GM18520 (cell line): ENCODE results near the gene ELMO1.

Source experiments
- ATAC-seq: cut with Tn5 transposase; IDR thresholded peaks from one replicate; pipeline ENCODE4 v1.9.1; 2021; ENCODE audit not compliant: unreplicated experiment

The ELMO1 gene

DNA sequence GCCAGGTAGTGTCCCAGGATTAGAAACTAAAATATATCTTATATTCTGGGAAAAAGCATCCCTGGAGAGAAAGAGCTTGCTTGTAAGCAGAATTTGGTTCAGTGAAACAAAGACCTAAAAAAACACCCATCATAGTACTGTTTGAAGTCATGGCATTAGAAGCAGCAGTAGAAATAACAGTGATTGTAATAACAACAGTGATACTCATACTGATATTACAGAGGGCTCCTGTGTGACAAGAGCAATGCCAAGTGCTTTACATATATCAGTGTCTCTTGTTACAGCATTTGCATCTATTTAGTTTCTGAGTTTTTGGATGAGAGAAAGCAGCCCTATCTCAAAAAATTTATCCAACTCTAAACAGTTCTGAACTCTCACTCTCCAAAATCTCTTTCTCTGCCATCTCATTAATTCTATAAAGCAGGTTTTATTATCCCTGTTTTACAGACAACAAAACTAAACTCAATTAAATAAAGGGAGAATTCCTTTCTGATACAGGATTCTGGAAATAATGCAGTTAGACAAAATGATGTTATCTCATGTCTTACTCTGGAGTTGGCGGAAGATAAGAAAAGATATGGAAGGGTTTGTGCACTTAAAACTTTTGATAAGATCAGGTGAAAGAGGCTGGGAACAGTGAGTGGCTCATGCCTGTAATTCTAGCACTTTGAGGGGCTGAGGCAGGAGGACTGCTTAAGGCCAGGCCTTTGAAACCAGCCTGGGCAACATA, 577.9 kb downstream of the ELMO1 start:
- ATAC-seq, result no peak

DNA sequence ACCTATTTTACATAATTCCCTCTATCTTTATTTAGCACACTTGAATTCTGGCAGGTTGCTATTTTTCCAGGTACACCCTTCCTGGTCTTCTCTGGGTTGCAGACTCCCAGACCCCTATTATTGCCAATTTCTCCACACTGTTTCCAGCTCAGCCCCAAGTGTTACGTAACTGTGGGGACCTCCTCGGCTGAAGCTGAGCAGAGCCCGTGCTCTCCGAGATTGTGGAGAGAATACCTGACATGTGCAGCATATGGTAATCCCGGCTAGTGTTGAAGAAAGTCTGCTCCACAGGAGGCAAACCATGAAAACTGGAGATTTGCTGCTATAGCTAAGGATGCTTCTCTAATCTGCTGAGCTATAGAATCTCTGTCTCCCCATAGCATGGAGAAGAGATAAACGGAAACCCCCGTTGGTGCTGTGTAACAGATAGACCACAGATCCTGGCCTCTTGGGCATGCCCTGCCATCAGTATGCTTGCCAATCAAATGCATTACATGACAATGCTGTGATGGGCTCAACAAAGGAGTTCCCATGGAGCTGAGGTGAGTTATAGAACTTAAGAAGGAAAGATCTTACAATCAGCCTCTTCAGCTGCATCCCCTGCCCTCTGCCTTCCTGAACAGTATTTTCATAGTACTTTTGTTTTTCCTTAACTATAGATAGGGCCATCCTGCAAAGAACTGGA, 579.8 kb downstream of the ELMO1 start:
- no peak for ATAC-seq

DNA sequence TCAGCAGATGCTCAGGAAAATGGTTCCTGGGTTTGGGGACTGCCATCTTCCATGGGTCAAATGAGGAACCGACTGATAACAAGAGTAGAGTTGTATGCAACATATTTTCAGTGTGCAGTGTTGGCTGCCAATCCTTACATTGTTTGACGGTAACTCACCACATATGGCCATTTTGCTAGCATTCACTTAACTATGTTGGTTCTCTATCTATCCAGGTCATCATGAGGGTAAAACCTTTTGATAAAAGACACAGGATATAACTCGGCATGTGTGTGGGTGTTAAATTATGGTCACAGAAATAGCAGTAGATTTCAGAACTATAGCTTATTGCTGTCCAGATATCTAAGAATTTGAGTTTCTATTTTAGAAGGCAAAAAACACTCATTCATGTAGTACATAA, 583.6 kb downstream of the ELMO1 start:
- no peak for ATAC-seq

DNA sequence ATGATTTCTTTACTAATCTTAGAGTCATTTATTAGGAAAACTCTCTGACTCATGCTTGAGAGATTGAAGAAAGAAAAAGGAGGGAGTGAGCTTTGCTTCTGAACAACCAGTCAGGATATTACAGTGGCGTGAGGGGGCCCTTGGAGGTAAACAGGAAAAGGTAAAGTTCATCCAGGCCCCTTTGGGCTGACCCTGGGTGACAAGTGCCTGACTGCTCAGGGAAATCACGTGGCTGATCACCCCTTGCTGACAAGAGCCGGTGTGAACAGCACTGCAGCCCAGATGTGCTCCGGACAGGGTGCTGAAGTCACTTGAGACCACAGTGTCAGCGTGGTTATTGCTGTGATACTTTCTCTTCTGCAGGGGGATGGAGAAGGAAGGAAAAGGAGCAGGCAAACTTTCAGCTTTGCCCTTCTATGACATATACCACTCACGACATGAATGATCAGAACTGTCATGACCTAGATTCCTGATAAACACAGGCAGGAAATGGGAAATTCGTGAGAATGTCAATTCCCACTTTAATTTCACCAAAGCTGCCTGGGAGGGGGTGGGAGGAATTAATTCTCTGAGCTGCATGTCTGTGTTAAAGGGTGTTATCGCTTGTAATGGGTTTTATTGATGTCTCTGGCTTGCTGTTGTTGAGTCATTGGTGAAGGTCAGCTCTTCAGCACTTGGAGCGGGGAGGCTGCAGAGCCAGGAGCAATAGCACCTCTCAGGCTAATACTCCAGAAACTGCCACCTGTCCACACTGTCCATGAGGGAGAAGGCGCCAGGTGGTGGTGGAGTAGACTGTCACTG, 584.6 kb downstream of the ELMO1 start:
- no peak for ATAC-seq

DNA sequence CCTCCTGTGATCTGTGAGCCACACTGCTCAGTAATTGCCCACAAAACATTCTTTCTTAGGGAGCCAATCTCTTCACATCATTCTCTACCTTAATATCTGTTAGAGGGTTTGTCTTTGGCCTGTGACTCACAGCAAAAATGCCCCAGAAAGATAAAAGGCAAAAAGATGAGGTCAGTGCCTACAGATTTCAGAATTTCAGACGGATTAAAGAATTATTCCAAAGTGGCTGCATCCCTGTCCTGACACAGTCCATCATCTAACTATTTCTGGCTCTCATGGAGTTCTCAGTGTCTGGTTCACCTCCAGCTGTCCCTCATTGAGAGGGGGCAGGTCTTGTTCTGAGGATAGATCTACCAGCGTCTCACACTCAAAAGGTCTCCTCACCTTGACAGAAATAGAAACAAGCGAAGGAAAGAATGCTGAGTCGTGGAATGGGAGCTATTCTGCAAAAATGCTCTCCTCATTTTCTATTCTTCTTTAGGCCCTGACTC, 585.8 kb downstream of the ELMO1 start:
- no peak for ATAC-seq

DNA sequence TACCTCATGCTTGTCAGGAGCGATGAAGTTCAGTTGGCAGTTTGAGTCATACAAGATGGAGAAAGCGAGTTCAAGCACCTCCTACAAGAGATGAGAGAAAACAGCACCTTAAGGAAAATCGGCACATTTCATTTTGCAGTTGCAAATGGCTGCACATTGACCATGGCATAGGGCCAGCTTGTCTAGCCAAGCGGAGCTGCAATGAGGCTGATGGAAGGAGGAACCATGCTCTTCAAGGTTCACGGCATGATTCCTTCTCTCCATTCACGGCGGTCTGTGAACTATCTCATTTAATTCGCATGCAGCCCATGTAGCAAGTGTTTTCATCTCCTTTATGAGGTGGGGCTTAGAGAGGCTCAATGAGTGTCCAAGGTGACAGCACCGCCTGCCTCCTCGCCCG, 587.0 kb downstream of the ELMO1 start:
- ATAC-seq, result no peak

DNA sequence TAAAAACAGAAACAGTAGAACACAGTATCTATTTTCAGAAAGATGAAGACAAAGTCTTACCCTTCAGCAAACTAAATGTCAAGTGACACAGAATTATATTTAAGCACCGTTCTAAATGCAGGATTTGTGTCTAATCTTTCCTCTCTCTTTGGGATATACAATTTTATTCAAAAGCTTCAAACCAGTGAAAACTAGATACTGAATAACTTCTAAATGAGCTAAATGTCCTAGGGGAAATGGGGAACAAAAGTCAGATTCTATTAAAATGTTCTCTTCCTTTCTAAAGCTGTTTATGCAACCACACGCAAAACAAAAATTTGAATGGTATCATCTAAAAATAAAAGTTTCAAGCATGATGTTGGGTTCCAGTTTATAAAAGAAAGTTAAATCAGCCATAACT, 588.0 kb downstream of the ELMO1 start:
- ATAC-seq, result no peak

DNA sequence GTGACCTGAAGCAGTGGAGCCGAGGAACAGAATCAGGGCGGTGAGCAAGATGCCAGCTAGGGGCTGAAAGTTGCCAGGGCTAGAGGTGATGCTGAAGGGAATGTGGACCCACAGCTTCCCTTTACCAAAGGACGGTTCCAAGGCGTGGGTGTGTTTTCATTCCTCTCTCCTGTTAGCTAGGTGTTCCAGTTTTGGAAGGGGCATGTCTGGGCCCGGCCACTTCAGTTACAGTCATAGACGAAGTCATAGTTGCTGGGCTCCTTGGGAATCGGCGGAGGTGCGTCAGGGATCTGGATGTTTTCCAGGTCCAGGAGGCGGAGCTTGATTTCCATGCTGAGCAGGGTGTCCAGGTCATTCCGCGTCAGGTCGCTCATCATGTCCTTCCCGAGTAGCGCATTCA, 593.3 kb downstream of the ELMO1 start:
- no peak for ATAC-seq

DNA sequence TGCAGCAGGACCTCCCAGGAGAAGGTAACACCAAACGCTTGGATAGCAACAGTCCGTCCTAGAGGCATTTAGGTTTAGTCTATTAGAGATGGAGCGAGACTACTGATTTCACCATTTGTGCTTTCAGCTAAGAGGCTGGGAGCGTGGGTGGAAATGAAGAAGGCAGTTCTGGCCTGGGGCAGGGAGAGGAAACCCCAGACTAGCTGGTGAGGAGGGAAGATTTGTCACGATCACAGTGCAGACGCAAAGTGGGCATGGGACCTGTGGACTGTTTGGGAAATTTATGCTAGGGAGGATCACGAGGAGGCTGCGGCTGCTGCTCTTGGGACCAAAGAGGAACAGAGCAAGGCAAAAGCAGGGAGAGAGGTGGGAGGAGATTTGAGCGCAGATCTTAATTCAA, 594.0 kb downstream of the ELMO1 start:
- ATAC-seq, result no peak

DNA sequence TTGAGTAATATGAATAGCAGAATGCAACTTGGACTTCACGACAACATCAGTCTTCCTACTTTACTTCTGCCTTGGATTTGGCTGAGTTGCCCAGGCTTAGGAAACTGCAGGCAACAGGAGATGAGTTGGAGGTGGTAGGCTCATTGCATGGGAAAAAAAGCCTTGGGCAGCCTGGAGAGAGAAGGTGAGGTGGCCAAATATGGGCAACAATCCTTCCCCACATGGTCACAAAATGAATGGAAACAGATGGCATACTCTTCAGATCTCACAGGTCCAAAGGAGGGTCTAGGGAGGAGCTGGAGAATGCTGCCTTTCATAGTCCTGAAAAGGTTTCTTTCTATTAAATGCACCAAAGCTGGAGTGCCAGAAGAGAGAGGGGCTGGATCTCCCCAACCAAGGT, 595.7 kb downstream of the ELMO1 start:
- ATAC-seq, result no peak

DNA sequence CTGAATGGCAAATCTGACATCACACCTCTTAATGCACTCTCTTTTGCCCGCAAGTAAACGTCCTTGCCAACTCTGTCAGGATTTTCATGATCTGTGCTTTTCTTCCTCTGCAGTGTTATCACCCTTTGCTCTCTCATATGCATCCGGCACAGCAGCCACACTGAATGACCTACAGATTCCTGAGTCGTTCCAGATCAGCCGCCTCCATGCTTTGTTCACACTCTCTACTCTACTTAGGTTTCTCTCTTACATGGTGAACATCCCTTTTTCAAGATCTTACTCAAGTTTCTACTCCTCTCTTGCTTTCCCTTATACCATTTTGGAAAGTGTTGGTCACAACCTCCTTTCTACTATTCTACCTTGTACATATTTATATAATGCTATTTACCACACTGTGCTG, 596.6 kb downstream of the ELMO1 start:
- no peak for ATAC-seq

DNA sequence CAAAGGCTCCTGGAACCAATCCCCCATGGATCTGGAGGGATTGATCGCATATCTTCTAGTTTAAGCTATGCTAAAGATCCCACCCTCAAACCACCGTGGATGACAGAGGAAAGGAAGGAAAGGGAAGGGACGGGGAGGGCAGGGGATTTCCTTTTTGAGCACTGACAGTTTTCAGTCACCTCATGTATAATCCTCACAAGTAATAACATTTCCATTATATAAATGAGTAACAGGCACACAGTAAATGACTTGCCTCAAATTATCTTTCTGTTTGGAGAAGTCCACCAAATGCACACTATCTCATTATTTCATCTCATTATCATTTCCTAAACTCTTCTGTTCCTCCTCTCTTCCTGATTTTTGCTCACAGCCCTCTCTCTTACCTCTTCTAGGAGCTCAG, 597.3 kb downstream of the ELMO1 start:
- ATAC-seq, result no peak

DNA sequence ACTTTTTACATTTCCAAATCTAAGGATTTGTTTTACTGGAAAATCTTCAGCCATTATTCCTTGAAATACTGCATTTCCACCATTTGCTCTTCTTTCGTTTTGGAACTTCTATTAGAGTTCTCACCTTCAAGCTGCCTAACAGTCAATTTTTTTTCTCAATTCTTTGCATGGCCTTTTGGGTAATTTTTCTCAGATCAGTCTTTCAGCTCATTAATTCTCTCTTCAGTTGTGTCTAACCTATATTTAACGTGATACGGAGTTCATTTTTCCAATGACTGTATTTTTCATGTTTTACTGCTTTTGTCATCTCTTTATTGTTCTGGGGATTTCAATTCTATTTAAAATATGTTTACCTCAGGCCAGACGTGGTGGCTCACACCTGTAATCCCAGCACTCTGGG, 600.7 kb downstream of the ELMO1 start:
- no peak for ATAC-seq

DNA sequence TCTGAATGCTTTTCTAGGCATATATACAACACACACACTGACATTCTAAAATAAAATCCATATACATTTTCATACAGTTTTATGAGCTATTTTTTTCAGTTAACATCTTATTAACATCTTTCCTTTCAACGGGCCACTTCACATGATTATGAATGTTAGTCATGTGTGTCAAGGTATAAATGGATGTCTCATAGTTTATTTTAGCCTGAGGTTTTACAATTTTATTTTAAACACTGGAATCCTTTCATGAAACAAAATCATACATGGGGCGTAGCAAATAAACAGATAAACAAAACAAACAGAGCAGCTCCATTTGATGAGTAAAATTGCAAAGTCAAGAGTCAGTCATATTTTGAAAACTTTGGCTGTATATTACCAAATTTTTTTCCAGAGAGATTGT, 604.3 kb downstream of the ELMO1 start:
- no peak for ATAC-seq

DNA sequence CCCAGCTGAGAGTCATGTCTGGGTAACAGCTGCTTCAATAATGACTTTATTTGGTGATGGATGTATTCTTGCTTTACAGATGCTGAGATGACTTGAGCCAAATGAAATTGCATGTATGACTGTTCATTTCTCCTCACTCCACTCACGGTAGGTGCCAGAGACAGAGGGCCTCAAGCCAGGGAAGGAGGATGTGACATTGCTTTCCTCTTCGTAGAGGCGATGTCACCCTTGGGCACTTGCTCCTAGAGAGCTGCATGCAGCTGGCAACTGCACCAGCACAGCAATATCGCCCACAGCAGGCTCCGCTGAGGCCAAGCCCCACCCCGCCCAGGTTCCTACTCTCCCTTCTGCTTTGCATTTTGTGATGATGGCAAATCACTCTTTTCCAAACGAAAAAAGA, 607.8 kb downstream of the ELMO1 start:
- no peak for ATAC-seq

DNA sequence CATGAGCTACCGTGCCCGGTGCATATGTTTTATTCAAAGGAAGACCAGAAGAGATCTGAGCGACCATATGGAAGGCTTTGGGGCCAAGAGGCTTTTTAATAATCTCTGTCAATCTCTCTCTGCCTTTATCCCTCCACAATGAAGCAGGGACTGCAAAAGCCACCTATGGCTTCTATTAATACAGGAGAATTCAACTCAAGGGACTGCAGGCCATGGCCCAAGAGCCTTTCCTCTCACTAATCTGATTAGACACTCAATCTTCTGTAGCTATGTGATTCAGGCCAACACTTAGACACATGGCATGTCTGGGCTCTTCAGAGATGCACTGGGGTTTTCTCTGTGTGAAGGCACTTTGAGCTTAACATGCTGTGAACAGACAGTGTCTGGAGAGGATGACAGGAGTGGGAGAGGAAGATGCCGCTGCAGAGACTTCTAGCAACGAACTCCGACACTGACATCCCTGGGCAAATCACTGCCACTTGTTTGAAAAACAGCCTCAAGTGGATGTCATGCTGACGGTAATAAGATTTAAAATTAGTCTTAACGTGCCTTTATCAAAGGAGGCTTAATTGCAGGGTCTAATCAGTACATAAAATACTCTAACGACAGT, 609.9 kb downstream of the ELMO1 start:
- no peak for ATAC-seq

DNA sequence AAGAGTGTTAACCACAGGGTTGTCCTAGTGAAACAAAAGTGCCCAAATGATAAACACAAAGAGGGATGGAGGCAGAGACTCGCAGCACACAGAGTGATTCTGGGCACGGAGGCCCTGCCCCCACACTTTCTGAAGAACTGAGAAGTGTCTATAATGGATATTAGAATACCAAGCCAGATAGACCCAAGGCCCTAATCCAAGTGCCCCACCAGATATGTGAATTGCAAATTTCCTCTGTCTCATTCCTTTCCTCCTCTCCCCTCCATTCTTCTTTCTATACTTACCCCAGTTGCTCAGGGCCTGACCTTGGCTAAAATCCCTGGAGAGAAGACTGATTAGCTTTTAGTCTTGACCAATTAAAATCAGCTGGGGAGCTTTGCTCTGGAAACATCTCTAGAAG, 617.6 kb downstream of the ELMO1 start:
- no peak for ATAC-seq

DNA sequence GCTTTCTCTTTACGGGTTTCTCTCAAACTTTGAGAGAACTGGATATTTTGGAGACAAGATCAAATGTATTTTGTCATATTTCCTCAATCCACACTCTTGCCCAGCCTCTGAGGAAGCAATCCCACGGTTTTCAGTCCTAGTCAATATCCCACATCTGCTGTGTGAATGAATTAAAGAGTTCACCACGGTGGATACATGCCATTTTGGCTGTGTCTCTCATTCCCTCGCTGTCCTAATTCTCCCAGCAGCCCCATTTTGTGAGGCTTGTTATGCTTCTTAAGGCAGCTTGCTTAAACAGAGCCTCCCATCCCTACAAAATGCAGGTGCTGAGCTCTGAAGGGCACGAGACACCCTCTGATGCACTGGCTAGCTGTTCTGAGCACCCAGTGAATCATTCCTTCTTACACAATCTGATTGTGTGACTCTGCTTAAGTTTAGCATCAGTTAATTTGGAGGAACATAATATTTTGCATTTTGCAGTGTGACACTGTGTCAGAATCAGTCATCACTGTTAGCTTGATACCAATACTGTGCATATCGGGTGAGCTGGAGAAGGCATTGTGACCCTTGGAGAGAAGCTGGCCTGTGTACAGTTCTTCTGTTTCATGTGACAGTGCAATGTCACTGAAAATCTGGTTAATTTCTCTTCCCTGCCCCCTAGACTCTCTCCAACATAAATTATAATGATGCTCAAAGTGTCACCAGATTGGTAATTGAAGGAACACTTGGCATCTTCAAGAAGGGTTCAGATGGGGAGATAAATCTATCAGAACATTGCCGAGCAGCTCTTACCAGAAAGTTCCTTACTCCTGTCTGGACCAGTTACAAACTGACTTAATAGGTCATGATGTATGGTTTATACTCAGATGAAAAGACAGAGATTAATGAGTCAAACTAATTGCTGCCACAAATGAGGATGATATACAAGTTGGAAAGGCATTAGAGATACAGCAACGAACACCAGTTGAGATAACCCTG, 620.6 kb downstream of the ELMO1 start:
- no peak for ATAC-seq

DNA sequence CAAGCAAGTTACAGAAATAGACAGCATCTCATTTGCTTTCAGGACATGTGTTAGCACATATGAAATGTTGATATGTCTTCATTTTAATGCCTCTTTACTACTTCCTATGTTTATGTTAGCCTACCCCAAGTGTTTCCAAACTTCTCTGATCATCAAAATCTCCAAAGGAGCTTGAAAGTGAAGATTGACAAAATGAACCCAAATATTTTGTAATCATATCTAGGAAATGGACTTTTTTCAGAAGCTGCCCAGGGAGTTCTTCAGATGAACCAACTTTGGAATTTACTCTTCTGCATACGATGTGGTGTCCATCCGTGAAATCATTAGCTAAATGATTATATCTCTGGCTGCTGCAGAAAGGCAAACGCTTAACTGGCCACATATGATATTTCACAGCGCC, 623.2 kb downstream of the ELMO1 start:
- no peak for ATAC-seq

DNA sequence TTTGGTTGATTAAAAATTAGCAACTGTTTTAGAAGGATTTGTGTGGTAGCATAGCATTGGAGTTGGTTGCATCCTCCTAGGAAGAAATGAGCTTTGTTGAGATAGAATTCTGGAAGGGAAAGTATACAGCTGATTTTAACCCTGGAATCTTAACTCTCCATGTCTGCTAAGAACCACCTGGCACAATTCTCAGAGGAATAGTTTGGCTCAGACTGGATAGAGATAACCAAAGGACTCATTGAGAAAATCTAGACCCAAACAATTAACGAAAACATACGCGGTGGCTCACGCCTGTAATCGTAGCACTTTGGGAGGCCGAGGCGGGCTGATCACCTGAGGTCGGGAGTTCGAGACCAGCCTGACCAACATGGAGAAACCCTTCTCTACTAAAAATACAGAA, 625.3 kb downstream of the ELMO1 start:
- no peak for ATAC-seq
